GM21737 (cell line): ENCODE results near the gene MTHFS.
A peak's percentile ranks its signal among the peaks of the same experiment; 100 is the strongest.
"Not testable (repeated sequence)": the region's sequence is repeated elsewhere in the genome, so short reads cannot be mapped to it uniquely, and the experiment has no call there.

Experiments
- ATAC-seq: cut with Tn5 transposase; IDR thresholded peaks from one replicate; pipeline ENCODE4 v1.9.1; 2021; ENCODE audit warnings: mild to moderate bottlenecking, moderate library complexity; ENCODE audit not compliant: unreplicated experiment

MTHFS gene

DNA sequence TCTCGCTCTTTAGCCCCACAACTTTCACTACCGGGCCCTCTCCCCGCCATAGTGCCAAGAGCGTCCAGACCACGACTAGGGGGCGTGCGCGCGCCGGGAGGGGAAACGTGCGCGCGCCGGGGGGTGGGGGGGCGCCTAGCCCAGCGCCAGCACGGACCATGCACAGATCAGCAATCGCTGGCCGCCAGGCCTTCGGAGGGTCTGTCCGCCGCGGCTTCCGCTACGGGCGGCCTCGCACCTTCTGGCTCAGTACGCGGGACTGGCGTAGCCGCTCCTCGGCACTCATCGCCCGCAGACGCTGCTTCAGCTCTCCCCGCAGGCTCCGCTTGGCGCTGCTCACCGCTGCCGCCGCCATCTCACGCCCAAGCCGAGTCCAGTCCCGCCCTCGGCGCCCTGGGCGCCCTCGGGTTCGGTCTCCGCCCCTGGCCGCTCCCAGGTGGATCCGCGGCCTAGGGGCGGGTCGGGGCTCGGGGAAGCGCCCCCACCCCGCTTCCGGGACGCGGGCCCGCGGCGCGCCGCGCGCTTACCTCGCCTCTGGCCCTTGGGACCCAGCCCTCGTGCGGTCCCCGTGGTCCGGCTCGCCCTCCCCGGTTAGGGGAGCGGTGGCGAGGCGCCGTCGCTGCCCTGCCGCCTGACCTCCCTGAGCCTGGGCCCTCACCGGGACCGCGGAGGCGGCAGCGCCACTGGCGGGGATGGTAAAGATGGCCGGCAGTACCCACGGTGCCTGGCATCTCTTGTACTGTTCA lies at the start of gene MTHFS:
TSS of gene MTHFS (minus strand) at position 381 of the 746 bp plus-strand sequence. CDS start at position 355, 26 bp downstream.
- ATAC-seq: peak; percentile 64

GRCh38 chr15:79944622-79945021 lies 47.8 kb upstream of the MTHFS start:
- no peak for ATAC-seq

DNA sequence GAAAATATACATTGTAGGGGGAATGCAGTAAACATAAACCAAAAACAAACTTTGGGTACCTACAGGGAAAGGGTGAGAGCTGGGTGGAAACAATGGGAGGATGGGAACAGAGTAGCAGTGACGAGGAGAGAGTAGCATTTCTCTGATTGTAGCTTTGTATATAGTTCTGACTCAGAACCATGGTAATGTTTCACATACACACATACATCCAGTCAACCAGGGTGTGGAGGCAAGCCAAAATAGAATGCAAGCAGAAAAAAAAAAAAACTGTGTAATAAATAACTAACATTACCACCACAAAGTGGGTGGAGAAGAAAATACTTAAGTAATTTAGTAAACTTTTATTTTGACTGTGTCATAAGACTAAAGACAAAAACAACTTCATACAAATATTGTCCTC lies 47.0 kb upstream of the MTHFS start:
- ATAC-seq: peak; percentile 79

GRCh38 chr15:79942741-79943481 lies 46.1 kb upstream of the MTHFS start:
- ATAC-seq: no peak

GRCh38 chr15:79939399-79939798 lies 42.6 kb upstream of the MTHFS start:
- ATAC-seq: no peak

DNA sequence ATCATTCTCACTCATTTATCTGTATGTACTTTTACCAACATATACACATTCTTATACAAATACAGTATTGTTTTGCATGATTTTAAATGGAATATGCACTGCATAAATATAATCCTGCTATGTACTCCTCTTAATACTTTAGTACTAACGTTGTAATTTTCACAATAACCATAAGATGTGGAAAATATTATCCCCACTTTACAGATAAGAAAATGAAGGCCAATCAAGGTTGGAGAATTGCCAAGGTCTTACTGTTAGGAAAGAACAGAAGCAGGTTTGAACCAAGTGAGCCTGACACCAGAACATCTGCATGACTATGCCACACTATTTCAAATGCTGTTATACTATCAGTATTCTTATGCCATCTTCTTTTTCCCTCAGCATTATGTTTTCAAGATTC lies 41.3 kb upstream of the MTHFS start:
- no peak for ATAC-seq

- not testable (repeated sequence) for ATAC-seq
Measured at GRCh38 chr15:79935556-79936201, 38.9 kb upstream of the MTHFS start.

- ATAC-seq: no peak
Measured at GRCh38 chr15:79933231-79933630, 36.4 kb upstream of the MTHFS start.

GRCh38 chr15:79932447-79932846 lies 35.6 kb upstream of the MTHFS start:
- no peak for ATAC-seq

GRCh38 chr15:79930516-79930915 lies 33.7 kb upstream of the MTHFS start:
- ATAC-seq: no peak

DNA sequence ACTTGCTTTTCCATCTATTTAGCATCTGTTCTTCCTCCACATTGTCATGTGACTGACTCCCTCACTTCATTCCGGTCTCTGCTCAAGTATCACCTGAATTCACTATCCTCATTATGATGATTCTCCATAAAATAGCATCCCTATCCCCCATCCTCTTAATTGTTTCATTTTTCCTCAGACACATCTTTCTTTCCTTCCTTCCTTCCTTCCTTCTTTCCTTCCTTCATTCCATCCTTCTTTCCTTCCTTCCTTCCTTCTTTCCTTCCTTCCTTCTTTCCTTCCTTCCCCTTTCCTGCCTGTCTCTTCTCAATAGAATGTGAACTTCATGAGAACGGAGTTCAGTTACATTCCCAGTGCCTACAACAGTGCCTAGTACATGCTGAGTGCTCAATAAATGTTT lies 32.6 kb upstream of the MTHFS start:
- ATAC-seq: no peak

GRCh38 chr15:79926116-79926515 lies 29.3 kb upstream of the MTHFS start:
- not testable (repeated sequence) for ATAC-seq

GRCh38 chr15:79924379-79924778 lies 27.6 kb upstream of the MTHFS start:
- no peak for ATAC-seq

DNA sequence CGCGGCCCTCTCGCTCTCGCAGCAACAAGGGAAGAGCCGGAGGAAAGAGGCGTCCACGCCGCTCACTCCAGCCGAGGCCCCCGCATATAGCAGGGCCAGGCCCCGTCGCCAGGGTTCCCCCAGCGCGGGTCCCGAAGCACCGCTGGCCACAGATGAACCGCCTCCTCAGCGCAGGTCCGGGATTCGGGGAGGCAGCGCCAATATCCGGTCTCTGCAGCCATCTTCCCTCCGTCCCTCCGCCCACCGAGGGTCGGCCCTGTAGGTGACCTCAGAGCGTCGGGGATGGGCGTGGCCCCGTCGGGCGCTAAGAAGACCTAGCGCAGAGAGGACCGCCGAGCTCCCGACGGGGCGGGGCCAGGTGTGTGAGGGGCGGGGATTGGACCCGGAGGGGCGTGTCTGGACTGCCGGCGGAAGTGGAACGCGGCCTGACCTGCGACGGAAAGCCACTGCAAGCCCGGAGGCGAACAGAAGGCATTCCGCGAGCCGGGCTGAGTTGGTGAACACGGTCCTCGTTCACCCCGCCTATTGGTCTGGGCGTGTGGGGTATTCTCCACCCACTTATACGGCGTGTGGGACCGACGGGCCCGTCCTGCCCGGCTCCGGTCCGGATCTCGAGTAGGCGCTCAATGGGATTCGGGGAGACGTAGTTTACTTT lies 26.8 kb upstream of the MTHFS start:
- ATAC-seq: peak; percentile 97

DNA sequence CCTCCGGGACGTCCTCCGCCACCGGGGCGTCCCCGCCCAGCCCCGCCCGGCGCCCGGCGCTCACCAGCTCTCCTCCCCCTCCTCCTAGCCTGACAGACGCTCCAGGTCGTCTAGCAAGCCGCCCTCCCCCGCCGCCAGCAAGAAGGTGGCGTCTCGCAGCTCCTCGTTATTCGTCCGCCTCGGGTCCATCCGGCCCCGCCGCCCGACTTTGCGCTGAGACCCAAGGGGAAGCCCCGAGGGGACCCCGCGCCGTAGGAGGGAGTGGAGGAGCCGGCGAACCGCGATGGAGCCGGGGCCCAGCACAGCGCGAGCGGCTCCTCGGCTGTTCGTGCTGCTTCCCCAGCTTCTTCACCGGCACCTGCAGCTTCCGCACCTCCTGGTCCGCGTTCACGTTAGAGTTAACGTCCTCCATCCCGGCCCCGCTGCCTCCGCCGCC lies 26.3 kb upstream of the MTHFS start:
- ATAC-seq: peak; percentile 37

- ATAC-seq: no peak
Measured at GRCh38 chr15:79922512-79923078, 25.8 kb upstream of the MTHFS start.

GRCh38 chr15:79919749-79920511 lies 23.1 kb upstream of the MTHFS start:
- no peak for ATAC-seq

DNA sequence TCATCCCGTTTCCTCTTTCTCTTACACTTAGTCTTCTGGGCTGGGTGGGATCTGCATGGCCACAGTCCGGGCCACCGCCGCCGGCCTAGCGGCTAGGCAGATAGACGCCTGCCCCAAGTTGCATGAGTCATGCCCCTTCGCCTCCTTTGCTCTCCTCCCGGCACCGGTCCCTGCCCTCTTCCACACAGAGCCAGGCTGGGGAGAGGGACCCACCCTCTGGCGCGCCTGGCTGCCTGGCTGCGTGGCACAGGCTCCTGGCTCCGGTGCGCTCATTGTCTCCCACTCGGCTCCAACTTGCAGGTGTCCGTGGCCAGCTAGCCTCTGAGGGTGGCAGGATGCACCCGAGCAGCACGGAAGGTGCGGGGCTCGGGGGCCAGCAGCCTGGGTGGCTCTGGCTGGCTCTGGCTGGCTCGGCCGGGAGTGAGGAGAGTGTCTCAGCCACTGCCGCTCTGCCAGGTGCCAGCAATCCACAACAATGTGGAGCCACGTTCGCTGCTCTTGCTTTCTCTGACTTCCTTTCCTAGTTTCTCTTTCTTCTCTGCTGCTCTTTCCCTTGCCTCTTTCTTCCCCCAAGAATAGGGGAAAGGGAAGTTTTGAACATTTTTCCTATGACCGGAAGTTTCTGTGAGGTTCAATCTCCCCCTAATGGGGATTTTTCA lies 22.4 kb upstream of the MTHFS start:
- ATAC-seq: no peak

GRCh38 chr15:79918278-79918677 lies 21.5 kb upstream of the MTHFS start:
- ATAC-seq: no peak
